ENCODE measurements around the gene ZCCHC3. TPM values are rescaled to one million over a fixed set of nuclear protein-coding genes. Genes with fewer than 3 reads are reported as not detected.
A peak's percentile ranks its signal among the peaks of the same experiment; 100 is the strongest.
"Not testable (repeated sequence)": the region's sequence is repeated elsewhere in the genome, so short reads cannot be mapped to it uniquely, and the experiment has no call there.

ZCCHC3 gene
- total RNA-seq = 16.8 TPM

DNA sequence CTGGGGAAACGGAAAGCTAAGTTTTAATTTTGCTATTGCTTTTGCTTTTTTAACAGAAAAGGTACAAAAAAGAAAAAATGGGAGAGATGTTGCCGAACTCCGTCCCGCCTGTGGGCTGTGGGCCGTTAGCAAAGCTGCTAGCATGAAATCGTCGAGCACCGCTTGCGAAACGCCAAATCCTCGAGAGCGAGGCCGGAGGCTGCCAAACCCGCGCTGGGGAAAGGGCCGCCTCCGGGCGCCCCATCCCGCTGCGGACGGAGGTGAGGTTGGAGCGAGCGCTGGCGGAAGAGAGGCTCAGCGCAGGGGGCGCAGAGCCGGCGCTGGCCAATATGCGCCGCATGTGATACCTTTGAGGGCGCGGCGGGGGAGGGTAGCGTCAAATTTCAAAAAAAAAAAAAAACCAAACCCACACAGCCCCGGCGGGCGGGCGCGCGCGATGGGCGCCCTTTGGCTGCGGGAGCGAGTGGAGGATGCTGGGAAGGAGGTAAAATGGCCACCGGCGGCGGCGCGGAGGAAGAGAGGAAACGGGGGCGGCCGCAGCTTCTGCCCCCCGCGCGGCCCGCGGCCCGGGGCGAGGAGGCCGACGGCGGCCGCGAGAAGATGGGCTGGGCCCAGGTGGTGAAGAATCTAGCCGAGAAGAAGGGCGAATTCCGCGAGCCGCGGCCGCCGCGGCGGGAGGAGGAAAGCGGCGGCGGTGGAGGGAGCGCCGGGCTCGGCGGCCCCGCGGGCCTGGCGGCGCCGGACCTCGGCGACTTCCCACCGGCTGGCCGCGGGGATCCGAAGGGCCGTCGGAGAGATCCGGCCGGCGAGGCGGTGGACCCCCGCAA is at the start of gene ZCCHC3:
Gene ZCCHC3, plus strand, starts transcription at position 473 of the 827 bp plus-strand sequence. Its CDS starts 17 bp downstream, at position 490.
- H3K4me3 ChIP-seq (ENCODE audit: low read length) = peak within 1 kb of the TSS; percentile 90
- no peaks in the 10 kb centered on the region for H3K9me3 ChIP-seq (ENCODE audit: low read depth, low read length)
- peaks cover 39% of the 10 kb centered on the region for H3K4me1 ChIP-seq (ENCODE audit: insufficient read depth, low read length)
- H3K27me3 ChIP-seq (ENCODE audit: insufficient read depth, low read length) = no peaks in the 10 kb centered on the region

DNA sequence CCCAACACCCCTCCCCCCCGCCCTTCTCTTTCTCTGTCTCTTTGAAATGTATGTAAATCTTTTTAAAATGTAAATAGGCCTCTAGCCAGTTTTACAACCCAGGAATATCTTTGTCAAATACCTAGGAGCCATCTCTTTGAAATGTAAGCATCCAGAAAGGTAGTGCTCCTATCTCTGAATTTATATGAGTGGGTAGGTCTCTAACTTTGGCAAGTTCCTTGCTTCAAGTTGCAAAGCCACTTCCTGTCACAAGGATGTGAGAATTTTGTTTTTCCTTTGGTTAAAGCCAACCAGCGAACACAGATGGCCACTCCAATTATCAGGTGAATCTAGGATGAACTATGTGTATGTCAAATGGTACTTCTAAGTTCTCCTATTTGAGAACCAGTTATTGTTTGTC is 46.0 kb upstream of the ZCCHC3 start:
- H3K27me3 ChIP-seq (ENCODE audit: insufficient read depth, low read length) = no peaks in the 10 kb centered on the region
- no peaks in the 10 kb centered on the region for H3K4me1 ChIP-seq (ENCODE audit: insufficient read depth, low read length)
- H3K9me3 ChIP-seq (ENCODE audit: low read depth, low read length) = no peaks in the 10 kb centered on the region
- no peak overlapping the region for H3K4me3 ChIP-seq (ENCODE audit: low read length)

- H3K27me3 ChIP-seq (ENCODE audit: insufficient read depth, low read length) = no peaks in the 10 kb centered on the region
- no peaks in the 10 kb centered on the region for H3K9me3 ChIP-seq (ENCODE audit: low read depth, low read length)
- H3K4me1 ChIP-seq (ENCODE audit: insufficient read depth, low read length) = no peaks in the 10 kb centered on the region
- no peak overlapping the region for H3K4me3 ChIP-seq (ENCODE audit: low read length)
Measured at GRCh38 chr20:252801-253200, 44.6 kb upstream of the ZCCHC3 start.

DNA sequence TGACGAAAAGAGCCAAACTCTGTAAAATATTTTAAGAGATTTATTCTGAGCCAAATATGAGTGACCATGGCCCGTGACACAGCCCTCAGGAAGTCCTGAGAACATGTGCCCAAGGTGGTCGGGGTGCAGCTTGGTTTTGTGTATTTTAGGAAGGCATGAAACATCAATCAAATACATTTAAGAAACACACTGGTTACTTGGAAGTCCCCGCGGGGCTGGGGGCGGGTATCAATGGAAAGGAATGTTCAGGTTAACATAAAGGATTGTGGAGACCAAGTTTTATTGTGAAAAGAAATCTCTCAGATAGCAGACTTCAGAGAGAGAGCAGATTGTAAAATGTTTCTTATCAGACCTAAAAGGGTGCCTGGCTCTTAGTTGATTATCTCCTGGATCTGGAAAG is 43.9 kb upstream of the ZCCHC3 start:
- not testable (repeated sequence) for H3K9me3 ChIP-seq (ENCODE audit: low read depth, low read length); H3K4me3 ChIP-seq (ENCODE audit: low read length); H3K27me3 ChIP-seq (ENCODE audit: insufficient read depth, low read length); H3K4me1 ChIP-seq (ENCODE audit: insufficient read depth, low read length)

DNA sequence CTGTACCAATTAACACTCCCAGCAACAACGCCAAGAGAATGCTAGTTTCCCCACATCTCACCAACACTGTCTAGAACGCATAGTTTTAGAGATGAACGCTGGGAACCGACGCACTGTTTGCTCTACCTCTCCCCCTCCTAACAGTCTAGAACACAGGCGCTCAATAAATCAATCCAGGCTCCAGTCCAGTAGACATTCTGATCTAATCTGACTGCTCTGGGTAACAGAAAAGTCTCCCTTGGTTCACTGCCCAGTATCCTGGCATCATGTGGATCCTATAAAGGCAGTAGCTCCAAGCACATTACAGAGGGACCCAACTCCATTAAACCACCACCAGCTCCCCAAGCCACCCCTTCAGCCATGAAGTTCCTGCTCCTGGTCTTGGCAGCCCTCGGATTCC is 40.0 kb upstream of the ZCCHC3 start, which contains the start of gene DEFB132:
Gene DEFB132, plus strand, starts transcription at position 306 of the 400 bp plus-strand sequence. Its CDS starts 55 bp downstream, at position 361.
- Histone ChIP-seq H3K4me1 (ENCODE audit: insufficient read depth, low read length) (no peaks in the 10 kb centered on the region), H3K9me3 (ENCODE audit: low read depth, low read length) (no peaks in the 10 kb centered on the region), H3K4me3 (ENCODE audit: low read length) (no peak within 1 kb of the TSS), H3K27me3 (ENCODE audit: insufficient read depth, low read length) (no peaks in the 10 kb centered on the region)

GRCh38 chr20:258269-258858 is 39.0 kb upstream of the ZCCHC3 start:
- Histone ChIP-seq H3K9me3 (ENCODE audit: low read depth, low read length) (no peaks in the 10 kb centered on the region), H3K4me1 (ENCODE audit: insufficient read depth, low read length) (no peaks in the 10 kb centered on the region), H3K27me3 (ENCODE audit: insufficient read depth, low read length) (no peaks in the 10 kb centered on the region), H3K4me3 (ENCODE audit: low read length) (no peak overlapping the region)

DNA sequence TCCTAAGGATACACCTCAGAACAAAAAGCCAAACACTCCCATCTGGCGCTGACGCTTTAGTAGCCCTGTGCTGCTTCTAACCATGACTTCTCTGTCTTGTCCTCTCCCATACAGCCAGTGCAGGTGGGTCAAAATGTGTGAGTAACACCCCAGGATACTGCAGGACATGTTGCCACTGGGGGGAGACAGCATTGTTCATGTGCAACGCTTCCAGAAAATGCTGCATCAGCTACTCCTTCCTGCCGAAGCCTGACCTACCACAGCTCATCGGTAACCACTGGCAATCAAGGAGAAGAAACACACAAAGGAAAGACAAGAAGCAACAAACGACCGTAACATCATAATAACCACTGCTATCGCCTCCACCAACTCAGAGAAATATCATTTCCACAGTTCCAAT is 38.4 kb upstream of the ZCCHC3 start:
- no peaks in the 10 kb centered on the region for H3K9me3 ChIP-seq (ENCODE audit: low read depth, low read length)
- H3K27me3 ChIP-seq (ENCODE audit: insufficient read depth, low read length) = no peaks in the 10 kb centered on the region
- H3K4me1 ChIP-seq (ENCODE audit: insufficient read depth, low read length) = no peaks in the 10 kb centered on the region
- H3K4me3 ChIP-seq (ENCODE audit: low read length) = no peak overlapping the region

GRCh38 chr20:259981-260380 is 37.4 kb upstream of the ZCCHC3 start:
- Histone ChIP-seq H3K4me1 (ENCODE audit: insufficient read depth, low read length) (no peaks in the 10 kb centered on the region), H3K27me3 (ENCODE audit: insufficient read depth, low read length) (no peaks in the 10 kb centered on the region), H3K9me3 (ENCODE audit: low read depth, low read length) (no peaks in the 10 kb centered on the region), H3K4me3 (ENCODE audit: low read length) (no peak overlapping the region)

DNA sequence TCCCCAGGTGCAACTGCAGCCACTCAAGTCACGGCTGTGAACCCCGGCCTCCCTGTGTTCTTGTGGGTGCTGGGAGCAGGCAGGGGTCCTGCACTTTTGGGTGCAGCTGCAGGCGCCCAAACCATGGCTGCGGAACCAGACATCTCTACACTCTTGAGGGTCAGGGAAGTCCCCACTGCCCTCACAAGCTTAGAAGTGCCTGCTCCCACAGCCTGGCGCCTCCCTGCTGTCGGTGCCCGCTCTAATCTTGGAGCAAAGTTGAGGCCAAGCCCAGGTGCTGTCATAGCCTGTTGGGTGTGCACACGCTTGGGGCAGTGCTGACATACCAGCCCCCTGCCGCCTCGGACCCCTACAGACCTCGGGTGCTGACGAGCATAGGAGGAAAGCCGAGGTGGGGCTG is 33.7 kb upstream of the ZCCHC3 start:
- H3K27me3 ChIP-seq (ENCODE audit: insufficient read depth, low read length) = no peaks in the 10 kb centered on the region
- no peaks in the 10 kb centered on the region for H3K9me3 ChIP-seq (ENCODE audit: low read depth, low read length)
- peaks cover 4% of the 10 kb centered on the region for H3K4me1 ChIP-seq (ENCODE audit: insufficient read depth, low read length)
- no peak overlapping the region for H3K4me3 ChIP-seq (ENCODE audit: low read length)

DNA sequence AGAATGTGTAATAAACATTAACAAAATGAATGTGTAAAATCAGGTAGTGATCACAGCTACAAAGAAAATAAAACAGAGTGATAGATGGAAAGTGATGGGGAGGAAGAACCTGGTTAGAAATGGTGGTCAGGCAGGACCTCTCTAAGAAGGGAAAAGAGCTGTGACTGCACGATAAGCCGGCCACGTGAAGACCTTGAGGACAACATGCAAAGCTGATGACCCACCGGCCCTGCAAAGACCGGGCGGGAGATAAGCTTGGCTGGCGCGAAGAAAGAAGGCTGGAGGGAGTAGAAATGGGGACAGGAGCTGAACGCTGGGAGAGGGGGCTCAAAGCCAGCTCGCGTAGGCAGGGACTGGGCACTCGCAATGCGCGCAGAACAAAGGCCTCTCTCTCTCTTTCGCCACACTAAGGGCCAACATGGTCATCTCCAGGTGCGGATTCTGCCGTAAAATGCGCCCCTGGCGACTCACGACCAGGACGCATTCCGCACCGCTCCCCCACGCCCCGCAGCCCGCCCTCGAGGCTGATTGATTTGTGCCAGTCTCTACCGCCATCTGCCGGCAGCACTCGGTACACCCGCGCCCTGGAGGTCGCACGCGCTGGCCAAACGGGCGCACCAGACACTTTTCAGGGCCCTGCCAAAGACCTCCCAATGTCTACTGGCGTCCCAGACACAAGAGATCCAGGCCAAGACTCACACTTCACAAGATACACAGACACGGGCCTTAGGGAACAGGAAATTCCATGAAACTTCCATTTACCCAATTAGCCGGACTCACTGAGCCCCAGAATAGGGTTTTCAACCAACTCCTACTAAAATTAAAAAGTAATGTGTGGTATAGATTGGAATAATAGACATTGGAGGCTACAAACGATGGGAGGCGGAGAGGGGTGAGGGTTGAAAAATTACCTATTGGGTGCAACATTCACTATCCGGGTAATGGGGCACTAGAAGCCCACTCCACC is 30.5 kb upstream of the ZCCHC3 start:
- H3K9me3 ChIP-seq (ENCODE audit: low read depth, low read length) = no peaks in the 10 kb centered on the region
- H3K4me1 ChIP-seq (ENCODE audit: insufficient read depth, low read length) = peaks cover 4% of the 10 kb centered on the region

DNA sequence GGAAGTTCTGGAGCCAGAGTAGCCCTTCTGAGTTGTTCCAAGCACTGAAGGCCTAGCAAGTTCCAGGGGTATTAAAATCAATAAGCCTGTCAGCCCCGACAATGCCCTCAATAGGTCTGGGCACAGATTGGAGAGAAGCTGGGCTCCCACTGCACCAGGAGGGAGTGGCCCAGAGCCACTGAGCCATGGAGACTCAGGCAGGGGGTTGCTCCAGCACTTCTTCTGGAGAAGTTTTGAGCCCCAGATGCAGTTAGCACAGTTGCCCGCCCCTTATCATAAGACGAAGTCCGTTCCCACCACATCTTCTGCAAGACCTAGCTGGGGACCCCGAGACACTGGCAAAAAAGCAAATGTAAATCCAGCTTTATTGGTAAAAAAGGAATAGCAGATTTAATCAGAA is 26.9 kb upstream of the ZCCHC3 start:
- Histone ChIP-seq H3K27me3 (ENCODE audit: insufficient read depth, low read length) (no peaks in the 10 kb centered on the region), H3K9me3 (ENCODE audit: low read depth, low read length) (no peaks in the 10 kb centered on the region), H3K4me3 (ENCODE audit: low read length) (no peak overlapping the region), H3K4me1 (ENCODE audit: insufficient read depth, low read length) (peaks cover 4% of the 10 kb centered on the region)

More for the DNA sequence above, 30.5 kb upstream of the ZCCHC3 start:
- Histone ChIP-seq H3K4me3 (ENCODE audit: low read length) (peak overlapping the region; percentile 23), H3K27me3 (ENCODE audit: insufficient read depth, low read length) (no peaks in the 10 kb centered on the region)

DNA sequence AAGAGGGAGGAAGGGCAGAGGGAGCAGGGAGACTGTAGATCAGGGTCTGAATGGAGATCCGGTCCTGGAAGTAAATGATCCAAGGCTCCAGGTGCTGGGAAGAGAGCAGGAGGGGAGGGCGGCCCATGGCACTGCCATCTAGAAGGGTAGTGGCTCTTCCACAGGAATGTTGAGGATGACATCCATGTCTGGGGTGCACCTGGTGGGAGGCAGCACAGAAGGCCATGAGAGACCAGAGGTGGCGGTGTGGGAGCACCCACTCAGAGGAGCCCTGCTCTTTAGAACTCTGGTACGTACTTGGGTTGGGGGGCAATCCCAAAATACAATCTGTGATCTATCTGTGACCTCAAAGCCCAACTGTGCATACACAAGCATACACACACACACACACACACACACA is 26.3 kb upstream of the ZCCHC3 start:
- no peaks in the 10 kb centered on the region for H3K27me3 ChIP-seq (ENCODE audit: insufficient read depth, low read length)
- H3K4me1 ChIP-seq (ENCODE audit: insufficient read depth, low read length) = peaks cover 4% of the 10 kb centered on the region
- H3K4me3 ChIP-seq (ENCODE audit: low read length) = no peak overlapping the region
- H3K9me3 ChIP-seq (ENCODE audit: low read depth, low read length) = no peaks in the 10 kb centered on the region

- Histone ChIP-seq H3K4me3 (ENCODE audit: low read length) (no peak overlapping the region), H3K9me3 (ENCODE audit: low read depth, low read length) (no peaks in the 10 kb centered on the region), H3K27me3 (ENCODE audit: insufficient read depth, low read length) (no peaks in the 10 kb centered on the region), H3K4me1 (ENCODE audit: insufficient read depth, low read length) (peaks cover 4% of the 10 kb centered on the region)
Measured at GRCh38 chr20:271528-271927, 25.8 kb upstream of the ZCCHC3 start.

- no peaks in the 10 kb centered on the region for H3K4me1 ChIP-seq (ENCODE audit: insufficient read depth, low read length)
- no peaks in the 10 kb centered on the region for H3K27me3 ChIP-seq (ENCODE audit: insufficient read depth, low read length)
- H3K4me3 ChIP-seq (ENCODE audit: low read length) = no peak overlapping the region
Measured at GRCh38 chr20:272718-273117, 24.7 kb upstream of the ZCCHC3 start.

DNA sequence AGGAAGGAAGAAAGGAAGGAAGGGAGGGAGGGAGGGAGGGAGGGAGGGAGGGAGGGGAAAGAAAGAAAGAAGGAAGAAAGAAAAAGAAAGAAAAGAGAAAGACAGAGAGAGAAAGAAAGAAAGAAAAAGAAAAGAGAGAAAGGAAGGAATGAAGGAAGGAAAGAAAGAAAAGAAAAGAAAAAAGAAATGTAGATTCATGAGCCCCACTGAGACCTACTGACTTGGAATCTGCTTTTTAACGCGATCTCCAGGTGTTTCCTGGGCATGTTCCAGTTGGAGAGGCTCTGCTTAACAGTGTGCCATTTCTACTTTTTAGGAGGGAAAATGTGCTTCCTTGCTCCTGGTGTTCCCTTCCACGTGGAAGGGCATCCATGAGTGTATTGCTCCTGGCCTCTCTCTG is 23.5 kb upstream of the ZCCHC3 start:
- Histone ChIP-seq H3K27me3 (ENCODE audit: insufficient read depth, low read length) (no peaks in the 10 kb centered on the region), H3K4me3 (ENCODE audit: low read length) (no peak overlapping the region), H3K4me1 (ENCODE audit: insufficient read depth, low read length) (no peaks in the 10 kb centered on the region), H3K9me3 (ENCODE audit: low read depth, low read length) (no peaks in the 10 kb centered on the region)

More at GRCh38 chr20:272718-273117, 24.7 kb upstream of the ZCCHC3 start:
- no peaks in the 10 kb centered on the region for H3K9me3 ChIP-seq (ENCODE audit: low read depth, low read length)
